ENCODE results near the gene GLG1.

Gene GLG1

GRCh38 chr16:74608381-74608780 lies 1.5 kb upstream of the GLG1 start:
- no peak for DNase-seq

DNA sequence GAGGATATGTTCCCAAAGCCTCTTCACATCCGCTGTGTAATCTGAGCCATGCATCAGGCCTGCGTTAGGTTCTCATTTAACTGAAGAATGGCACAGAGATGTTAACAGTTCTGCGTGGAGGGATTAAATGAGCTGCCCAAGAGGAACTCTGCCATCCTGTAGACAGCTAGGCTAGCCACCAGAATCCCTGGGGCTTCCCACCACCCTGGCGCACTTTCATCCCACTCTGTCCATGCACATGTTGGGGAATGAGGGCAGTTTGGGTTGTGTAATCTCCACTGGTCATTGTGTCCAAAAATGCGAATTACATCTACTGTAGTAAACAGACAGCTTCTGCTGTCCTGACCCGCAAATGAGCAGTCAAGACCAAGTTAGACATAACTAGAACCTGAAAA lies 1.0 kb upstream of the GLG1 start:
- DNase-seq, result no peak

- no peak for DNase-seq
Observed at GRCh38 chr16:74607310-74607961, 522 bp upstream of the GLG1 start.

GRCh38 chr16:74605746-74606520 lies 981 bp downstream of the GLG1 start:
- no peak for DNase-seq

GRCh38 chr16:74605332-74605731 lies 1.6 kb downstream of the GLG1 start:
- DNase-seq, result no peak

GRCh38 chr16:74603848-74604247 lies 3.1 kb downstream of the GLG1 start:
- no peak for DNase-seq

DNA sequence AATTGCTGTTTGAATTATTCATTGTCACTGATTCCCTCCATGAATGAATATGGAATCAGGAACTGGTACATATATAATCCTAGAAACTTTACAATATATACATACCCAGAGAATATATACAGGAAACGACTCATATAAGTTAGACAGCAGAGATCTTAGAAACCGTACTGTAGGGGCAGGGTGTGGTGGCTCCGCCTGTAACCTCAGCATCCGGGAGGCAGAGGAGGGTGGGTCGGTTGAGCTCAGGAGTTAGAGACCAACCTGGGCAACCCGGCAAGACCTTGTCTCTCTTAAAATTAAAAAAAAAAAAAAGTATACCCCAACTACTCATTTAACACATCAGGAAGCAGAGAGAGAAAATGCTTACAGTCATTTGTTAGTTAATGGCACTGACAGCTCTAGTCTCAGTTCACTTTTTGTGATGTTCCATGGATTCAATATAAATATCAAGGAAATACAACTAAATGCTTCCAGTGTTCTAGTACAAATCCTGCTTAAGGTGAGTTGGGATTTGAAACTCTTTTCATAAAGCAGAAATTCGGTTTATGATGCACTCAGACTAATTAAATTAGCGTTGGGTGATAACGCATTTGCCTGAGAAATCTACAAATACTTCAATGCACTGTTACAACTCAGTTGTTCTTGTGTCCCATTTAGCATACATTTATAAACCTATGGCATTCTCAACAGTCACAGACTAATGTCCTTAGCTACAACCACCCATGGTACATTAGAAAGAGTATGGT lies 5.6 kb downstream of the GLG1 start:
- DNase-seq, result peak in 2 of 4 experiments; percentile 25 to 61

DNA sequence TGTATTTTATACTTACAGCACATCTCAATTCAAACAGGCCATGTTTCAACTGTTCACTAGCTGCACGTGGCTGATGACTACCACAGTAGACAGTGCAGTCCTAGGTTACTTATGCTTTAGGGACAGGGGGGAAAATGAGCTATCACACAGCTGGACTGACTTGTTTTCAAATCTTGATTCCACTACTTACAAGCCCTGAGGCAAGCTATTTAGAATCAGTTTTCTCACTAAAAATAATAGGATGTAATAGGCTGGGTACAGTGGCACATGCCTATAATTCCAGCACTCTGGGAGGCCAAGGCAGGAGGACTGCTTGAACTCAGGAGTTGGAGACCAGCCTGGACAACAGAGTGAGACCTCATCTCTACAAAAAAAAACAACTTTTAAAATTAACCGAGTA lies 10.3 kb downstream of the GLG1 start:
- no peak for DNase-seq

GRCh38 chr16:74592847-74593246 lies 14.1 kb downstream of the GLG1 start:
- no peak for DNase-seq

DNA sequence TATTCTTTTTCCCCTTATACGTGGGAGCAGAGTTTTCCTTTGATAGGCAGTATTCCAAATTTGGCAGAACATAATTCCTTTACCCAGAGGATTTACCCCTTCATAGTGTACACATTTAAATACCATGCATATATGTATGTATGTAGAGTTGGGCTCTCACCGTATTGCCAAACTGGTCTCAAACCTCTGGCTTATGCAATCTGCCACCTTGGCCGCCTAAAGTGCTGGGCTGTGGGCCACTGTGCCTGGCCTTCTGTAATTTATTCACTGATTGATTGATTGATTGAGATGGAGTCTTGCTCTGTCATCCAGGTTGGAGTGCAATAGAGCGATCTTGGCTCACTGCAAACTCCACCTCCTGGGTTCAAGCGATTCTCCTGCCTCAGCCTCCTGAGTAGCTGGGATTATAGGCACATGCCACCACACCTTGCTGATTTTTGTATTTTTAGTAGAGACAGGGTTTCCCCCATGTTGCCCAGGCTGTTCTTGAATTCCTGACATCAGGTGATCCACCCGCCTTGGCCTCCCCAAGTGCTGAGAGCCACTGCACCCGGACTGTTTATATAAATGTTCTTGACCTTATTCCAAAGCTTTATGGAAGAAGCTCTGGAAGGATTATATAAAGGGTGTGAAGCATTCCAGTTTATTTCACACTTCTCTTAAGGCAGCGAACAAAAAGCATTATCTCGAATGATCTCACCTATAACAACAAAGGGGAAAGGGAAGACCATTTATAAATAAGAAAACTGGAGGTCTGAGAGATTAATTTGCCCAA lies 14.9 kb downstream of the GLG1 start:
- DNase-seq, result no peak

GRCh38 chr16:74586948-74587347 lies 20.0 kb downstream of the GLG1 start:
- DNase-seq, result no peak

- no peak for DNase-seq
Observed at GRCh38 chr16:74585846-74586443, 21.0 kb downstream of the GLG1 start.

DNA sequence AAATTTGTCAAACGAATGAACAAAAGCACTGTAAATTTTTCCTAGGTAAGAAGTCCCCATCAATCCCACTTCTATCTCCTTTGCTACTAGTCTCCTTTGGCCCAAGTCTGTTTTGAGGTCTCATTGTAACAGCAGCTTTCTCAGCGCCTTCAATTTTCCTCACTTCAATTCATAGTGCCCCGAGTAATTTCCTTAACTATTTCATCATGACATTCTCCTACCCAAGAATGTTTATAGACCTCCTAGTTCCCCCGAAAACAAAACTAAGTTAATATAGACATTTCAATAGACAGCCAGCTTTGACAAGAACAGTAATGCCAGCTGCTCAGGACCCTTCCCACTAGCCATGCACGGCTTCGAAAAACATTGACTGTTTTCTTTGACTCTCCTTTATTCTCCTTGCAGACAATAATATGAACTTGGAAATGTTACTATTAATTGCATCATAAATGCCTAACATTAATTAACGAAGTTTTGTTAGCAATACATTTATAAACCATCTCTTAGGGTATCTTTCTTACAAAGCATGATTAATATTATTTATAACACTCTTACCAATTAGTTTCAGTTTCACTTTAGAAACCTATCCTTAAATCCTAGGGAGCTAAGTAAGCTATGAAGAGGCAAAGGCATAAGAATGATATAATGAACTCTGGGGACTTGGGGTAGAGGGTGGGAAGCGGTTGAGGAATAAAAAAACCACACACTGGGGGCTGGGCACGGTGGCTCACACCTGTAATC lies 22.8 kb downstream of the GLG1 start:
- no peak for DNase-seq

- no peak for DNase-seq
Observed at GRCh38 chr16:74582970-74583369, 23.9 kb downstream of the GLG1 start.

GRCh38 chr16:74580833-74581232 lies 26.1 kb downstream of the GLG1 start:
- no peak for DNase-seq

GRCh38 chr16:74578838-74579237 lies 28.1 kb downstream of the GLG1 start:
- DNase-seq, result no peak

DNA sequence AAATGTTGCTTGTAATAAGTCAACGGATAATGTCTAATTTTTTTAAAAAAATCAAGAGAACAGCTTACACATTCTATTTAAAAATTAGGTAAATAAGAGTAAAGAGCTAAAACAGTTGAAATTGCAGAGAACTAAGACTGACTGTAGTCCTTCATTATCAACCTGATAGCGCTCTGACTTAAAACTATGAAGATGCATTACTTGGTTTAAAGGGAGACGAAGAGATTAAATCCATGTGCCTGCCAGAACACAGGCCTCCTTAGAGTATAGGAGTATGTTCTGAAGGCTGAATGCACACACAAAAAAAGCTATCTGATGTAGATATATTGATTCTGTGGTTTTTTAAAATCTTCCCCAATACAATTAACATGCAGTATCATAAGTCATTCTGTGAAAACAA lies 28.5 kb downstream of the GLG1 start:
- DNase-seq, result no peak

GRCh38 chr16:74577882-74578366 lies 29.0 kb downstream of the GLG1 start:
- no peak for DNase-seq

- no peak for DNase-seq
Observed at GRCh38 chr16:74575807-74576643, 30.9 kb downstream of the GLG1 start.

- no peak for DNase-seq
Observed at GRCh38 chr16:74575175-74575806, 31.6 kb downstream of the GLG1 start.

Data from activated naive CD4-positive, alpha-beta T cell (primary cell).